ENCODE measurements around the gene DMPK.
"Not testable (repeated sequence)": the region's sequence is repeated elsewhere in the genome, so short reads cannot be mapped to it uniquely, and the experiment has no call there.

The DMPK gene

DNA sequence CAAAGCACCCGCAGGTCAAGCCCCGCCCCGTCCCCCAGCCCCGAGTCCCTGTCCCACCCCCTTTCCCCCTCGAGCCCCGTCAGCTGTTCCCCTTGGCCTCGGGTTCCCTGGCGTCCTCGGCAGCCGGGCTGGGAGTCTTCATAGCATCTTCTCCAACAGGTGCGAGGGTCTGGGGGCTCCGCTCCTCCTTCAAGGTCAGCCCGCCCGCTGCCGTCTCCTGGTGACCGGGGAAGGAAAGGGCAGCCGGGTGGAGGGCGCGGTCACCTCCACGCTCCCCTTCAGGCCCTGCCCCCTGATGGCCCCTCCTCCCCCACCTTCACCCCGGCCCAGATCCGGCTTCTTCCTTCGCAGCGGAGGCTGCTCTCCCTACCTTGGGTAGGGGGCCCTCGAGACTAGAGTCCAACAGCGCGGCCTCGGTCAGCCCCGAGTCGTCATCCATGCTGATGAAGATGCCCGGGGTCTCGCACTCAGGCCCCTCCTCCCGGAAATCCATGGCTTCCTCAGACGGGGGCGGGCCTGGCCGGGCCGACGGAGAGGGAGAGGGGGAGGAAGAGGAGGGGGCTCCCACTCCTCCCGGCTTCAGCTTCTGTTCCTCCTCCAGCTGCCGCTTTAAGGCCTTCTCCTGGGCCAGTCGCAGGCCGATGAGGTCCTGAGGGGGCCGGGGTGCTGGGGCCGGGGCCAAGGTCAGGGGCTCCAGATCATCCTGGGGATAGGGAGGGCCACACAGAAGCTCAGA lies 33.4 kb upstream of the DMPK start:
- DNase-seq (ENCODE audit: low read depth in 2 of 2, low spot score in 1 of 2) = no peak

DNA sequence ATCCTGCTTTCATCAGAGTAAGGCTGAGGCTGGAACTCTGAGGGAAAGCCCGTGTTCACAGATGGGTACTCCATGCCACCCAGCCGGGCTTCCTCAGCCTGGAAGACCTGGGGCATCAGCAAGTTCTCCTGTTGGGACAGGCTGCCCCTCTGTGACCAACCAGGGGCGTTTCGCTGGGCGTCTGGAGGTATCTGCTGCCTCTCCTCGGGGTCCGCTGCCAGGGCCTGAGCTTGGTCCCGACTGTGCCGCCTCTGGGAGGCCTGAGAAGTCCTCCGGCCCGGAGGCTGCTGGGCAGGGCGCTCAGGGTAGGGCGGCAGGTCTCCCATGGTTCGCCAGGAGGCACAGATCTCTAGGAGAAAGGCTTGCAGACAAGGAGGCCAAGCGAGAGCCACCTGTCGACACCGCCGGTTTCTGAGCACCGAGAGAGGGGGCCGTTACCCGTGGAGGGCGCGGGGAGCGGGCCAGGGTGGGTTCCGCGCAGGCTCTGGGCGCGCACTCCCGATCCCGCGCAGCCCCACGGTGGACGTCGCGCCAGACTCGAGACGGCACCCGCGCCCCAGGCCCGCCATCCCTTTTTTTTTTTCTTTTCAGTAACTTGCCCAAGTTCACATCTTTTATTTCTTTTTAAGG lies 32.7 kb upstream of the DMPK start, which contains the start of gene RSPH6A:
Gene RSPH6A (minus strand): TSS at position 458 of the 630 bp plus-strand sequence. CDS start 132 bp downstream, at position 326.
- no peak for DNase-seq (ENCODE audit: low read depth in 2 of 2, low spot score in 1 of 2)

DNA sequence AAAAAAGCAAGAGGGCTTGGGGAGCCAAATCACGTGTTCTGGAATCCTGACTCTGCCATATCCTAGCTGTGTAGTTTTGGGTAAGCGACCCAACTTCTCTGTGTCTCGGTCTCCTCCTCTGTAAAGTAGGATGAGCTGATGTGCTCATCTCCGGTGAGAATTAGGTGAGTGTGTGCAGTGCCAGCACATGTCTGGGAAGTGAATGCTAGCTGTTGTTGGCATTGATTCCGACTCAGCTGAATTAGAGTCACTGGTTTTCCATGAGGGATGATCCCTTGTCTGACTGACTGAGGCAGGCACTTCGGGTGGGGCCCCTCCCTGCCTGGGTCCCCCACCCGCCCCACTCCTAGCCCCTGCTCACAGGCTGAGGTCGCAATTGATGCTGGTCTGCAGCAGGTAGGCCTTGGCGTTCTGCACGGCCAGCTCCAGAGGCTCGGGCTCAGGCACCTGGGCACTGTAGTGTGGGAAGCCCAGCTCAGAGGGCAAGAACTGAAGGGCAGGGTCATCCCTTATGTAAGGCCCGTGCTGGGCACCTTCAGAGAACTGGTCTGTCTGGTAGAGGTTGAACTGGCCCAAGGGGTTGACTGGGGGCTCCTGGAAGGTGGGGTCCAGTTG lies 32.0 kb upstream of the DMPK start:
- no peak for DNase-seq (ENCODE audit: low read depth in 2 of 2, low spot score in 1 of 2)

DNA sequence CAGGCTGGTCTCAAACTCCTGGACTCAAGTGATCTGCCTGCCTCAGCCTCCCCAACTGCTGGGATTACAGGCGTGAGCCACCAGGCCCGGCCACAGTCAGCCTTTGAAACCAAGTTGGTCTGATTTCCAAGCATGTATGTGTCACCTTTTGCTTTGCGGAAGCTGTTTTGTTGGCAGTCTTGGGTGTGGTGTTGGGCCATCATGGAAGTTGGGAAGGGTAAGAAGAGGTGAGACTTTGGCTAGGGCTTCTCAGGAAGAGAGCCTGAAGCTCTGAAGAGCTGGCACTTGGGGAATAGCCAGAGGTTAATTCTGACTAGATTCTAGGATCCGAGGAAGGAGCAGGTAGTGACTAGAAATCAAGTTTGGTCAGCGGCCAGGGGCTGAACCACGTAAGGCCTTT lies 30.0 kb upstream of the DMPK start:
- no peak for DNase-seq (ENCODE audit: low read depth in 2 of 2, low spot score in 1 of 2)

DNA sequence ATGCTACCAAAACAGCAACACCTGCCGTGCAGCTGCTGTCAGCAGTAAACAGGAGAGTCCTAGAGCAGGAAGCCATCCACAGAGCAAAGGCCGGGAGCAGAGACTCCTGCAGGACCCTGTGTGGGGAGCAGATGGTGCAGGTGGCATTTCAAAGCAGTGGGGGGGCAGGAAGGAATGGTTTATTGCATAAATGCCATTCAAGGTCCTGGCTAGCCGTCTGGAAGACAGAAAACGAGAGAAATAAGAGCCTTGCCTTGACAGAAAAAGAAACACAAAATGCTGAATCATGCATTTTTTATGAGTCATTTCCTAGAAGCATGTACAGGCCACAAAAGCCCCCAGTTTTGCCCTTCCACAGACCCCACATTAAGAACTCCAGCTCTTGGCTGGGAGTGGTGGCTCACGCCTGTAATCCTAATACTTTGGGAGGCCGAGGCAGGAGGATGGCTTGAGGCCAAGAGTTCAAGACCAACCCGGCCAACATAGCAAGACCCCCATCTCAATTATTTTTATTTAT lies 27.4 kb upstream of the DMPK start:
- DNase-seq (ENCODE audit: low read depth in 2 of 2, low spot score in 1 of 2) = no peak

DNA sequence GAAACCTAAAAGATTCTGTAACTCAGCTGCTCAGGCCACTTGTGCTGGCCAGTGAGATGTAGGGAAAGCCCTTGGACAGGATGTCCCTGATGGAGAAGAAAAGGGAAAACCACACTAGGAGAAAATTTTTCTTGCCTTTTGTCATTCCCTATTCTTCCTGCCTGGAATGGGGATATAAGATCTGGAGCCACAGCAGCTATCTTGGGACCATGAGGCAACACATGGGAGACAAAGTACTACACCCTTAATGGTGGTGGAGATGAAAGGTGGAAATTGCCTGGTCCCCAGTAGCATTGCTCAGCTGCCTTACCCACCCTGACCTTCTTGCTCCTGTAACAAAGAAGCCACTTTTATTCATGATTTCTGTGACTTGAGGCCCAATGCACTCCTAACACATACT lies 23.4 kb upstream of the DMPK start:
- no peak for DNase-seq (ENCODE audit: low read depth in 2 of 2, low spot score in 1 of 2)

DNA sequence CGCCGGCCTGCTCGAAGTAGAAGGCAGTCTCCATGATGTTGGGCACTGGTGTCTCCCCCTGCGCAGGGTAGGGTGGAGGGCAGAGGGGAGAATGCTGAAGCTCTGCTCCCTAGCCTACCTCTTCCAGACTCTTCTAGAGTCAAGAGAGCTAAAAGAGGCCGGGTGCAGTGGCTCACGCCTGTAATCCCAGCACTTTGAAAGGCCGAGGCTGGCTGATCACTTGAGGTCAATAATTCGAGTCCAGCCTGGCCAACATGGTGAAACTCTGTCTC lies 22.6 kb upstream of the DMPK start:
- DNase-seq (ENCODE audit: low read depth in 2 of 2, low spot score in 1 of 2) = no peak

DNA sequence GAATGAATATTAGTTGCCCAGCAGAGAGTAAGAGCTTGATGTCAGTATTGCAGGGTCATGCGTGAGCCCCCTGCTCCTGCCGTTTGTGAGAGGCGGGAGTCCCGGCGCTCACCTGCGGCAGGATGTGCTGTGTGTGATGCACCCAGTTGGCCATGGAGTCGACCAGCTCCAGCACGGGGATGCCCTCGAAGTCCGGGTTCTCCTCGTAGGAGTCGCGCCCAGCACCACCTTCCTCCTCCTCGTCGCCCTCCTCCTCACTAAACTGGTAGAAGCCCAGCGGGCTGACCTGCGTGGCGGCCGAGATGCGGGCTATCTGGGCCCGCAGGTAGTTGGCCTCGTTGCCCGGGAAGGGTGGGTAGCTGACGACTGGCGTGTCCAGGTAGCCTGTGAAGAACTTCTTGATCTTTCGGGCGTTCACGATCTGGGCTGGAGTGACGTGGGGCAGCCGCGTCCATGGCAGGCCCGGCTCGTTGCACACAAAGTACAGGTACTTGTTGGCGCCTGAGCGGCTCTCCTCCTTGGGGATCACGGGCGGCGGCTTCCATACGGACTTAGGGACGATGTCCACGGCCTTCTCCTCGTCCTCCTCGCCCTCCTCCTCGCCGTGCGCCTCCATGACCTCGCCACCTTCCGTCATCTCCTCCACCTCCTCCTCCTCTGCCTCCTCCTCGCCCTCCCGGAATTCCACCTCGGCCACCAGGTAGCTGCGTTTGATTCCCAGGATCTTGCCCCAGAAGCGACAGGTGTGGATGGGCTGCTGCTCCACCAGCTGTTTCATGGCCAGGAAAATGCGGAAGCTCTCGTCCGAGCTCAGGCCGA lies 22.1 kb upstream of the DMPK start:
- no peak for DNase-seq (ENCODE audit: low read depth in 2 of 2, low spot score in 1 of 2)

DNA sequence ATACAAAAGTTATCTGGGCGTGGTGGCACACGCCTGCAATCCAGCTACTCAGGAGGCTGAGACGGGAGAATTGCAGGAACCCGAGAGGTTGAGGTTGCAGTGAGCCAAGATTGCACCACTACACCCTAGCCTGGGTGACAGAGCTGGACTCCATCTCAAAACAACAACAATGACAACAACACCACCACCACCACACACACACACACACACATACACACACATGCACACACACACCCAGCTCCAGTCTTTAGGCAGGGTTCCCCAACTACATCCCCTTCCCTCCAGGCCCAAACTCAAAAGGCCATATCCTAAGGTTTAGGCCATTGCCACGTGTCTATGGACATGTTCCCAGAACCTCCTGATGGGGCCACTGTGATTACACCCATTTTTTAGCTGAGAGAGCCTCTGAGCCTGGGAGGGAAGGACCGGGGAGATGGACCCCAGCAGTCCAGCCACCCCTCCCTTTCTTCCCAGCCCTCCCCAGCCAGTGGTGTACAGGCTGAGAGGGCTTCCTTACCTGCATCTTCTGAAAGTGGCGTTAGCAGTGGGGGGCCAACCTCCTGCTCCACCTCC lies 19.4 kb upstream of the DMPK start:
- no peak for DNase-seq (ENCODE audit: low read depth in 2 of 2, low spot score in 1 of 2)

DNA sequence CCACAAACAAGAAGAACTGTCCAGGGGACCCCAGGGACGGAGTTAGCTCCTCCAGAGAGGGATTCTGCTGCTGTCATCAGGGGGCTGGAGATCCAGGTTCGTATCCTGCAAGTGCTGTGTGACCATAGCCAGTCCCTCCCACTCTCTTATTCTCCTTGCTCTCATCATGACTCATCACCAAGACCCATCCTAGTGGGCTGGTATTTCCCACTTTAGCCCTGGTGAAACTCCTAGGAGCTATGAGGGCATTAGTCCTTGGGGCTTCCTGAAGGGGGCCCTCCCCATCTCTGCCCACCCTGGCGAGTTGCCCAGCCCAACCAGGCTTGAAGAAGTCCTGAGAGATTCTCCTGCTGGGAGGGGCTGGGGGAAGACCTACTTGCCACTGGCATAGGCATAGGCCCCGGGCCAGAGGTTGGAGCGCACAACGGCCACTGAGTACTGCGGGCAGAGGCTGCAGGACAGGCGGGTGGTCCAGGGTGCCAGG lies 17.8 kb upstream of the DMPK start:
- no peak for DNase-seq (ENCODE audit: low read depth in 2 of 2, low spot score in 1 of 2)

DNA sequence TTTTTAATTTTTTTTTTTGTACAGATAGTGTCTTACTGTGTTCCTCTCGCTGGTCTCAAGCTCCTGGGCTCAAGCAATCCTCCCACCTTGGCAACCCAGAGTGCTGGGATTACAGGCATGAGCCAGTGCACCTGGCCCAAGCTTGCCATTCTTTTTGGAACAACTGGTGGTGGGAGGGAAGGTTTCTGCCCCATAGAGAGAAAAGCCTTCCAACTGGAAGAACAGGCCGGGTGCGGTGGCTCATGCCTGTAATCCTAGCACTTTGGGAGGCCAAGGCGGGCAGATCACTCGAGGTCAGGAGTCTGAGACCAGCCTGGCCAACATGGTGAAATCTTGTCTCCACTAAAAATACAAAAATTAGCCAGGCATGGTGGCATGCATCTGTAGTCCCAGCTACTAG lies 17.3 kb upstream of the DMPK start:
- DNase-seq (ENCODE audit: low read depth in 2 of 2, low spot score in 1 of 2) = not testable (repeated sequence)

DNA sequence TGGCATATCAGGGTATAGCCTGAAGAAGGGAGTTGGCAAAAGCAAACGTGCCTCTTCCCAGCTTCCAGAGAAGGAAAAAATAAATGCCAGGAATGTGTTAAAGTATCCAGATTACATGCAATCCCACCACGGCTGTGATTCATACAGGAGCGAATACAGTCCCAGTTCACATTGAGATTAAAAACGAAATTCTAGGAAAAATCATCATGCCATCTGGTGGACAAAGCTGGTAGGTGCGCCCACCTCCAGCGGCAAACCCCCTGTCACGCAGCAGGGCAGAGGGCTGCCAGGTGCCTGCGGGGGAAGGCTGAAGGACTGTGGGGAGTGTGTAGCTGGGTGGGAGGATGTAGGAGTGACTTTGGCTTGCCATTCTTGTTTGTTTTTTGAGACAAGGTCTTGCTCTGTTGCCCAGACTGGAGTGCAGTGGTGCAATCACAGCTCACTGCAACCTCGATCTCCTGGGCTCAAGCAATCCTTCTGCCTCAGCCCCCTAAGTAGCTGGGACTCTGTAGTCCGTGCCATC lies 16.8 kb upstream of the DMPK start:
- peak; percentile 34 to 40 for DNase-seq (ENCODE audit: low read depth in 2 of 2, low spot score in 1 of 2)

DNA sequence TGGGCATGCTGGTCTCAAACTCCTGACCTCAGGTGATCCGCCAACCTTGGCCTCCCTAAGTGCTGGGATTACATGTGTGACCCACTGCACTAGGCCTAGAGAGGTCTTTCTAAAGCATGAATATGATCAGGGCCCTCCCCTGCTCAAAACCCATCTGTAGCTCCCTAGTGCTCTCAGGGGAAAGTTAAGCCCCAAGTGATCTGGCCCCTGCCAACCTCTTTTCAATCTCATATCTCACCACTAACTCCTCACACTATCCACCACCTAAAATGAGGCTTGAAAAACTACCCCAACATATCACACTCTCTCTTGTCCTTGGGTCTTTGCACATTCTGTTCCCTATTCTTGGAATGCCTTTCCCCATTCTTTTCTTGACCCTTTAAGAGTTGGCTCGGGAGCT lies 12.3 kb upstream of the DMPK start:
- DNase-seq (ENCODE audit: low read depth in 2 of 2, low spot score in 1 of 2) = no peak

DNA sequence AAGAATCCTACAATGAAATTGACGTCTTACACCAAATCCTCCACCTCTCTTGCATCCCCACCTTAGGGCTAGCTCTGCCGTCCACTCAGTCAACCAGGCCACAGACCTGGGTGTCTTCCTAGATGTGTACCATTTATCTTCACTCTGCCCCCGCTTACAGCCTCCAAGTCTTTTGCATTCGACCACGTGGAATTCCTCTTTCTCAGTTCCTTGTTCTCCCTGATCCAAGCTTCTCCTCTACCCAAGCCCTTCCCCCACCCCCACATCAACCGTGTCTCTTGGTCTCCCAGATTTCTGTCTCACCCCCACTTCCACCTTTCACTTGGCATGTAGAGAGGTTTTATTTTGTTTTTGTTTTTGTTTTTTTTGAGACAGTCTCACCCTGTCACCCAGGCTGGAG lies 11.6 kb upstream of the DMPK start:
- DNase-seq (ENCODE audit: low read depth in 2 of 2, low spot score in 1 of 2) = no peak

DNA sequence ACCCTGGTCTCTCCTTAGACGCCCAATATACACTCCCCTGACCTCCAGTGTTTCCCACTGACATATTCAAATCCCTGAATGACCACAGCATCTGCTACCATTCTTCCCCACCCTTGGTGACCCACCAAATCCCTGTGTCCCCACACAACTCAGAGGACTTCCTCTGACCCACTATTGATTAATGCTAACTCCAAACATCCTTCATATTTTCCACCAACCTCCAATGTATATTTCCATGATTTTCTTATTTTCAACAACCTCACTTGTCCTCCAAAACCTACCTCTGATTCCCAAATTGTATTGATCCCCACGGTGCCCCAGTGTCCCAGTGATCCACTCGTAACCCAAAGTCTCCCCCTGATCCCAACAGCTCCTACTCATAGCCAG lies 10.9 kb upstream of the DMPK start:
- DNase-seq (ENCODE audit: low read depth in 2 of 2, low spot score in 1 of 2) = no peak

DNA sequence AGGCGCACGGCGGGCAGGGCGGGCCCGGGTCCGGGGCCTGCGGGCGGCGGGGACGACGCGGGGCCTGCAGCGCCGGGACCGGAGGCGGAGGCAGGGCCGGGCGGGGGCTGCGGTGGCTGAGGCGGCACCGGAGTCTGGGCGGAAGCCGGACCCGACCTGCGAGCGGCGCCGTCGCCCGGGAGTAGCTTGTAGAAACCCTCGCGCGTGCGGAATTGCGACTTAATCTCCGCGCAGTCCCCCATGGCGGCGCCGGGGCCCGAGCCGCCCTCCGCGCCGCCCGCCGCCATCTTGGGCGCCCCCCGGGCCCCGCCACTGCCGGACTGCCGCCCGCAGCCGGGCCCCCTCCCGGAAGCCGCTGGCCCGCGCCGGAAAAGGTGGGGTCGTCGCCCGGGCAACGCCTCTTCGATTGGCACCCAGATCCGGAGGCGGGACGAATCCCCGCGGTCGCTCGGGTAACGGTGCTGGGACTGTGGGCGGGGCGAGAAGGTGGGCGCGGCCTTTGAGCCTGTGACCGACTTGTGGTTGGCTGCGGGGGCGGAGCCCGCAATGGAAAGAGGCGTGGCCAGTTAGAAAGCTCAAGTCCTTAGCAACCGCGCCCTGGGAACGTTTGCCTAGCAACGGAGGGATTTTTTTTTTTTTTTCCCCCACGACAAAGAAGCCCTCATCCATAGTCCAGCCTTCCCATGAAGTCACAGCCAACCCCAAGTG lies 10.3 kb upstream of the DMPK start, which contains the start of gene DMWD:
Gene DMWD (minus strand): TSS at position 376 of the 708 bp plus-strand sequence. CDS start 89 bp downstream, at position 287.
- peak; percentile 99 for DNase-seq (ENCODE audit: low read depth in 2 of 2, low spot score in 1 of 2)

DNA sequence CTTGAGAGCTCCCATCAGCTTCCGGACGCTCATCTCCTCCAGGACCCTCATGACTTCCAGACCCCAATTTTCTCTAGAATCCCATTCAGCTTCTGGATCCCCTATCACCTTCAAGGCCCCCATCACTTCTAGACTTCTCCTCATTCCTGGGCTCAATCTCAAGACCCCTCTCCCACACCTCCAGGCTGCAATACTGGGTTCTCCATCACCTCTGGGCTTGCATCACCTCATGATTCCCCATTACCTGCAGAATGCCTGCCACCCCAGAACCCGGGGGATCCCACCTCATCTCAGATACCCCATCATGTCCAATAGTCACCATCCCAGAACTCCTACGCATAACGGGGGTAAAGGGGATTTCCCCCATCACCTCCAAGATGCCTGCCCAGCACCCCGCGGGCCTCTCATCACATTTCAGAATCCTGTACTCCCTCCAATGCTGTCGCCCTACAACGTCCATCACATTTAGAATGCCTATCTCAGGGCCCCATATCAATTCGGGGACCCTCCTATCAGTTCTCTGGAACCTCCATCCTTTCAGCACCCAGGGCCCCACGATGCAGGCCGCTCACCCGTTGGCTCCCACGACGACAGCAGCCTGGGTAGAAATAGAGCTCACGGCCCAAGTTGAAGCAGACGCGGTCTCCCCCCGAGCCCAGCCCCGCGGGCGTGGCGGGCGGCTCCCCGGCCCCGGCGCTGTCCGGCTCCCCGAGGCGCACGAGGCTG lies 9.6 kb upstream of the DMPK start:
- no peak for DNase-seq (ENCODE audit: low read depth in 2 of 2, low spot score in 1 of 2)

DNA sequence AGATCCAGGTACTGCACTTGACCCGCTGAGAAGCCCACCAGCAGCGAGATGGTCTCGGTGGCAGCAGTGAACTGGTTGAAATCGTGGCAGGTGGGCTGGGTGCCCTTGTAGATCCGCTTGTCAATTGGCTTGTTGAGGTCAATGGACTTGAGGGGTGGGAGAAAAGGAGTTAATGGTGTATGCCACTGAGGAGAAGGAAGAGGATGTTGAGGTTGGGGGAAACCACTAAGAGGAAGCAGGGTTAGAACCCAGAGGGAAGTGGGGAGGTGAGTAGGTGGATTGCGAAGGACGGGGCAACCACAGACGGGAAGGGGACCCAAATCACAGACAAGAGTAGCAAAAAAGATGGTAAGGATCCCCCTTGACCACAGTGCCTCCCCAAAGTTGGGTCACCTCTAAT lies 8.7 kb upstream of the DMPK start:
- no peak for DNase-seq (ENCODE audit: low read depth in 2 of 2, low spot score in 1 of 2)

DNA sequence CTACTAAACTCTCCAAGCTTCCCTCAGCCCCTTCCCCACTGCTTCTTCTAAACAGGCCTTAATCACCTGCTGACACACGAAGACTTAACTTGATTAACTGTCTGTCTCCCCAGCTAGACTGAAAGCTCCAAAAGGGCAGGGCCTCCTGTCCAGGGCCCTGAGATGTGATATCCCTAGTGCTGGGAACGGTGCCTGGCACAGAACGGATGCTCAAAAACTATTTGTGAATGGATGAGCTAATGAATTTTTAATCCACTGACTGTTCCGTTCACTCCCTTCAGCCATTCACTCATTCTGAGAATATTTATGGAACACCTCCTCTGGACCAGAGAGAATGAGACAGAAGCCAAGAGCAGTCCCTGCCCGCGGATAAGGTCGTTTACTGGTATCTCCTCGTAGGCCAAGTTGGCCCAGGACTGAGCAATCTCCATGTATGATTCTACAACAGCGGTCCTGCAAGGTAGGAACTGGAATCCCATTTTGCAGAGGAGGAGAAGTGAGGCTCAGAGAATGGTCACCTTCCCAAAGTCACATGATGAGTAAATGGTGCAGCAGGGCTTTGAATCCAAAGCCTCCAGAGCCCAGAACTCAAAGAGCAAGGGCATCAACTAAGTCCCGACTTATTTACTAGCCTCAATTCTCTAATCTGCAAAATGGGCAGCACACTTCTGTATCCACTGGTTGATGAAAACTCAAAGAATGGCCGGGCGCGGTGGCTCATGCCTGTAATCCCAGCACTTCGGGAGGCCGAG lies 6.9 kb upstream of the DMPK start:
- DNase-seq (ENCODE audit: low read depth in 2 of 2, low spot score in 1 of 2) = no peak
